Loucy (cell line): ENCODE measurements around the gene KDM4B.

ENCODE experiments used
- H2AFZ ChIP-seq: fragments of 200-600 bp; sonication (generic); 2 replicates; pipeline ENCODE4 v1.6.0; 2016; ENCODE audit warnings: antibody characterized with exemption, mild to moderate bottlenecking, low read length, moderate library complexity
- H3F3A ChIP-seq: fragments of 200-600 bp; 2 replicates; pipeline ENCODE4 v1.6.0; 2016; ENCODE audit warnings: antibody characterized with exemption, low read depth, mild to moderate bottlenecking
- H3K27me3 ChIP-seq: fragments of 200-600 bp; sonication (generic); 2 replicates; pipeline ENCODE4 v1.6.1; 2014; ENCODE audit warnings: low read length, mild to moderate bottlenecking; ENCODE audit not compliant: insufficient read depth, poor library complexity, severe bottlenecking
- H3K36me3 ChIP-seq: fragments of 200-600 bp; sonication (generic); 2 replicates; pipeline ENCODE4 v1.6.1; 2016; ENCODE audit warnings: low read length; ENCODE audit not compliant: insufficient read depth
- H3K4me1 ChIP-seq: fragments of 200-600 bp; sonication (generic); 2 replicates; pipeline ENCODE4 v1.5.1; 2014; ENCODE audit warnings: low read length, mild to moderate bottlenecking; ENCODE audit not compliant: insufficient read depth, poor library complexity, severe bottlenecking
- H3K4me2 ChIP-seq: fragments of 200-600 bp; sonication (generic); 2 replicates; pipeline ENCODE4 v1.6.0; 2014; ENCODE audit warnings: antibody characterized with exemption, low read length, low read depth, mild to moderate bottlenecking; ENCODE audit not compliant: poor library complexity, severe bottlenecking
- H3K4me3 ChIP-seq: fragments of 200-600 bp; sonication (generic); 2 replicates; pipeline ENCODE4 v1.5.1; 2014; ENCODE audit warnings: low read length, mild to moderate bottlenecking, mixed read lengths; ENCODE audit not compliant: poor library complexity, severe bottlenecking
- H3K79me2 ChIP-seq: fragments of 200-600 bp; sonication (generic); 2 replicates; pipeline ENCODE4 v1.6.1; 2014; ENCODE audit warnings: low read length; ENCODE audit not compliant: insufficient read depth
- H3K9ac ChIP-seq: fragments of 200-600 bp; sonication (generic); 2 replicates; pipeline ENCODE4 v1.6.0; 2014; ENCODE audit warnings: mild to moderate bottlenecking, low read depth, low read length, moderate library complexity; ENCODE audit not compliant: poor library complexity, severe bottlenecking
- H3K9me2 ChIP-seq: fragments of 200-600 bp; sonication (generic); replicated peaks from 2 replicates; pipeline ENCODE4 v1.6.1; 2016; ENCODE audit warnings: low read depth, low read length, mixed read lengths
- H3K9me3 ChIP-seq: fragments of 200-600 bp; sonication (generic); 2 replicates; pipeline ENCODE4 v1.6.1; 2014; ENCODE audit warnings: mild to moderate bottlenecking, antibody characterized with exemption, low read length, low read depth; ENCODE audit not compliant: insufficient read depth
- H4K20me1 ChIP-seq: fragments of 200-600 bp; sonication (generic); 2 replicates; pipeline ENCODE4 v1.6.0; 2014; ENCODE audit warnings: antibody characterized with exemption, low read length, mild to moderate bottlenecking; ENCODE audit not compliant: insufficient read depth, poor library complexity, severe bottlenecking
- EZH2phosphoT487 ChIP-seq: fragments of 200-600 bp; IDR thresholded peaks from 2 replicates; pipeline ENCODE4 v1.6.1; 2018; ENCODE audit warnings: antibody characterized with exemption, mild to moderate bottlenecking, moderate library complexity, borderline replicate concordance
- TF ChIP-seq, protein P1 (sequence below): fragments of 200-600 bp; sonication (generic); conservative IDR thresholded peaks from 2 replicates; pipeline ENCODE4 v1.5.1; 2014; ENCODE audit warnings: mild to moderate bottlenecking, antibody characterized with exemption, low read length

The KDM4B gene

DNA sequence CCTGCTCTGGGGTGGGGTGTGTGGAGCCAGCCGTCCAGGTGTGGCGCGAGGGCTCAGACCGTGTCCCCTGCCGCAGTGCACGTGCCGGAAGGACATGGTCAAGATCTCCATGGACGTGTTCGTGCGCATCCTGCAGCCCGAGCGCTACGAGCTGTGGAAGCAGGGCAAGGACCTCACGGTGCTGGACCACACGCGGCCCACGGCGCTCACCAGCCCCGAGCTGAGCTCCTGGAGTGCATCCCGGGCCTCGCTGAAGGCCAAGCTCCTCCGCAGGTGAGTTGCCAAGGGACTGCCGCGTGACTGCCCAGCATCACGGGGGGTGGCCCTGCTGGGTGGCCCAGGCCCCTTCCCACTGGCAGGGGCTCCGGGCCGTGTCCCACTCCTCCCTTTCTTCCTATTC lies 141.6 kb downstream of the KDM4B start:
- H3K4me1 ChIP-seq, result no peaks in the 10 kb centered on the region

DNA sequence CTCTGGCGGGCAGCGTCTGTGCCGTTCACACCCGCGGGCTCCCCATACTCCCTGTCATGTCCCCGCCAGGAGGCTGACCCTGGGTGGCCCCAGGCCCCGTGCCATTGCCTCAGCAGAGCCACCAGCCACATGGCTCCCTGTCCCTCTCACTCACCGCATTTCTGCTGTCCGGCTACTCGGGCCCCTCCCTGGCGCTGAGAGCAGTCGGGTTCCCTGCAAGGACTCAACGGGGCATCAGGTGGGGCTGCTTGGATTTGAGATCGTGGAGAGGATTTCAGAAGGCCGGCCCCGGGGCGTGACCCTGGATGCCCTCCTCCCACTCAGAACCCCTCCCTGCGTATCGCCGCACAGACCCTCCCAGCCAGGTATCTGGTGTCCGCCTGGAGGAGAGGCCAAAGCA lies 142.1 kb downstream of the KDM4B start:
- H3K27me3 ChIP-seq, result no peaks in the 10 kb centered on the region
- no peak overlapping the region for H3K9ac ChIP-seq
- peaks cover 83% of the 10 kb centered on the region; the same call in 1 of the 2 replicates for H3K36me3 ChIP-seq
- H3K4me1 ChIP-seq, result no peaks in the 10 kb centered on the region
- H3F3A ChIP-seq, result no peaks in the 10 kb centered on the region
- H3K4me3 ChIP-seq, result no peak overlapping the region
- no peak overlapping the region for H3K4me2 ChIP-seq
- H3K79me2 ChIP-seq, result no peaks in the 10 kb centered on the region
- H3K9me2 ChIP-seq, result no peaks in the 10 kb centered on the region
- H2AFZ ChIP-seq, result no peak overlapping the region
- H4K20me1 ChIP-seq, result no peaks in the 10 kb centered on the region
- TF ChIP-seq, protein P1, sequence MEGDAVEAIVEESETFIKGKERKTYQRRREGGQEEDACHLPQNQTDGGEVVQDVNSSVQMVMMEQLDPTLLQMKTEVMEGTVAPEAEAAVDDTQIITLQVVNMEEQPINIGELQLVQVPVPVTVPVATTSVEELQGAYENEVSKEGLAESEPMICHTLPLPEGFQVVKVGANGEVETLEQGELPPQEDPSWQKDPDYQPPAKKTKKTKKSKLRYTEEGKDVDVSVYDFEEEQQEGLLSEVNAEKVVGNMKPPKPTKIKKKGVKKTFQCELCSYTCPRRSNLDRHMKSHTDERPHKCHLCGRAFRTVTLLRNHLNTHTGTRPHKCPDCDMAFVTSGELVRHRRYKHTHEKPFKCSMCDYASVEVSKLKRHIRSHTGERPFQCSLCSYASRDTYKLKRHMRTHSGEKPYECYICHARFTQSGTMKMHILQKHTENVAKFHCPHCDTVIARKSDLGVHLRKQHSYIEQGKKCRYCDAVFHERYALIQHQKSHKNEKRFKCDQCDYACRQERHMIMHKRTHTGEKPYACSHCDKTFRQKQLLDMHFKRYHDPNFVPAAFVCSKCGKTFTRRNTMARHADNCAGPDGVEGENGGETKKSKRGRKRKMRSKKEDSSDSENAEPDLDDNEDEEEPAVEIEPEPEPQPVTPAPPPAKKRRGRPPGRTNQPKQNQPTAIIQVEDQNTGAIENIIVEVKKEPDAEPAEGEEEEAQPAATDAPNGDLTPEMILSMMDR, result no peak
- no peak for TF ChIP-seq EZH2phosphoT487
- H3K9me3 ChIP-seq, result no peaks in the 10 kb centered on the region

More for the DNA sequence above, 141.6 kb downstream of the KDM4B start:
- Histone ChIP-seq H3K9ac (no peak overlapping the region), H3F3A (no peaks in the 10 kb centered on the region), H3K9me3 (no peaks in the 10 kb centered on the region), H3K36me3 (peaks cover 84% of the 10 kb centered on the region; the same call in 1 of the 2 replicates), H3K27me3 (no peaks in the 10 kb centered on the region), H3K9me2 (no peaks in the 10 kb centered on the region), H3K4me3 (no peak overlapping the region), H2AFZ (no peak overlapping the region), H4K20me1 (no peaks in the 10 kb centered on the region), H3K4me2 (no peak overlapping the region), H3K79me2 (no peaks in the 10 kb centered on the region)
- TF ChIP-seq, protein P1, result no peak
- no peak for TF ChIP-seq EZH2phosphoT487

DNA sequence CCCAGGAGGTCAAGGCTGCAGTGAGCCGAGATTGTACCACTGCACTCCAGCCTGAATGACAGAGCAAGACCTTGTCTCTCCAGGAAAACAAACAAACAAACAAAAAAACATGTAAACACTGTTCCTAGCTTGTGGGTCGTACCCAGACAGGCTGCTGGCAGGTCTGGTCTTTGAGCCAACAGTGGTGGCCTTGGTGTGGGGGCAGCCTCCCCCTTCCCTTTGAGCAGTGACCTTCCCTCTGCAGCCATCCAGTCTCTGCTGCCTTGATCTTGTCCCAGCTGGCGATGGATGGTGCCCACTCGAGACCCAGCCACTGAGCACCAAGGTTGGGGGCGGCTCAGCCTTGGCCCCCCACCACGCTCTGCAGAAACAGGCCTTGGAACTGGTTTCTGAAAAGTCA lies 143.3 kb downstream of the KDM4B start:
- no peaks in the 10 kb centered on the region for H3K9me2 ChIP-seq
- H3K9ac ChIP-seq, result no peak overlapping the region
- H3K36me3 ChIP-seq, result peaks cover 71% of the 10 kb centered on the region; the same call in 1 of the 2 replicates

More for the DNA sequence above, 143.3 kb downstream of the KDM4B start:
- no peak overlapping the region for H3K4me2 ChIP-seq
- H3K4me1 ChIP-seq, result no peaks in the 10 kb centered on the region
- H3K27me3 ChIP-seq, result no peaks in the 10 kb centered on the region
- no peak overlapping the region for H2AFZ ChIP-seq
- TF ChIP-seq, protein P1, result no peak
- TF ChIP-seq EZH2phosphoT487, result no peak
- no peaks in the 10 kb centered on the region for H3K9me3 ChIP-seq
- no peaks in the 10 kb centered on the region for H4K20me1 ChIP-seq
- H3K4me3 ChIP-seq, result no peak overlapping the region
- H3K79me2 ChIP-seq, result no peaks in the 10 kb centered on the region
- H3F3A ChIP-seq, result no peaks in the 10 kb centered on the region
